ENCODE results near the gene MT1M. TPM values are rescaled to one million over a fixed set of nuclear protein-coding genes. Genes with fewer than 3 reads are reported as not detected.

Gene MT1M
- total and polyA plus RNA-seq, 2 of the 8 experiments (the other 6 are each of a cell fraction or from before 2014, with no cell fraction given): 2.1 TPM; not detected in 1

DNA sequence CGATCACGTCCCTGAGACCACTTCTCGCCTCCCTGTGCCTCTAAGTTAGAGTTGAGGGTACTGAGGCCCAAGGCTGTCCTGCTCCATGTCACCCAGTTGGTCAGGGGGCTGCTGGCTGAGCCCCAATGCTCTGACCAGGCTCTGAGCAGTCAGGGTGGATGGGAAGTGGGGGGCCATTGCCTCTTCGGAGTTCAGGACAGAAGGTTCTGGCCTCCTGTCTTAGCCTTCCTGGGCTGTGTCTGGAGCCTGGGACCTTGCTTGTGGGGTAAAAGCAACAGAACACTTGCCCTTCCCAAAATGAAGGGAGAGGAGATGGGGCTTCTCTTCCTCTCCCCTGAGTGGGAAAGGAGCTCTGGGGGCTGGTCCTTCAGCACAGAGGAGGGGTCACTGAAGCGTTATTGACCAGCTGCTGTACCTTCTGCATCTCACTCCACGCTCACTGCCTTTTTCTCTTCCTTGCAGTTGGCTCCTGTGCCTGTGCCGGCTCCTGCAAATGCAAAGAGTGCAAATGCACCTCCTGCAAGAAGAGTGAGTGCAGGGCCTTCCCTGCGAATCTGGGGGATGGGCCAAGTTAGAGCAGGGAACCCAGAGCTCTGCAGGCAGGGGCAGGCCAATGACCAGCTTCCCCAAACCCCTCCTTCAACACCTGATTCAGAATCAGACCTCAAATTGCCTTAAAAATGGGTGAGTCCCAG is 50.4 kb downstream of the MT1M start:
- Histone ChIP-seq H3K9ac (replicated peaks in 1 of 4; ENCODE audit: extremely low read depth in 1 of 4, low read depth in 3 of 4, low read length in 3 of 4) (peak overlapping the region in 2 of 4 experiments; percentile 7 to 79; a peak in 2 of 7 replicates), H3K36me3 (ENCODE audit: control insufficient read depth in 2 of 4, insufficient read depth in 4 of 4, low read length in 3 of 4) (peaks cover 0 to 3% (median 0%) of the 10 kb centered on the region in 4 experiments; a peak in 1 of 8 replicates), H4K5ac (ENCODE audit: insufficient read length, low read depth, low read length) (no peak overlapping the region), H2AK5ac (ENCODE audit: low read depth, low read length) (peak overlapping the region; percentile 18; the same call in 1 of the 2 replicates), H3K56ac (replicated peaks; ENCODE audit: insufficient read length, low read depth, low read length) (no peak overlapping the region), H4K91ac (replicated peaks; ENCODE audit: insufficient read length, low read length) (peak overlapping the region; percentile 79), H2BK120ac (replicated peaks; ENCODE audit: low read depth, low read length) (no peak overlapping the region), H3K4me3 (ENCODE audit: extremely low read depth in 1 of 4, insufficient read depth in 2 of 4, low read depth in 3 of 4, low read length in 4 of 4) (peak overlapping the region; percentile 57 to 77 (median 69)), H2BK12ac (ENCODE audit: low read depth, low read length) (peak overlapping the region; percentile 75; the same call in 1 of the 2 replicates), H3K4ac (replicated peaks; ENCODE audit: insufficient read length, low read depth, low read length) (peak overlapping the region; percentile 53), H3K23me2 (ENCODE audit: low read depth, low read length) (peaks cover 10% of the 10 kb centered on the region), H3K14ac (ENCODE audit: insufficient read length) (no peak overlapping the region), H3K79me1 (ENCODE audit: low read depth, low read length) (no peaks in the 10 kb centered on the region; the same call in 1 of the 2 replicates), H3K23ac (ENCODE audit: insufficient read length) (no peak overlapping the region), H3K27me3 (replicated peaks in 1 of 4; ENCODE audit: control insufficient read depth in 3 of 4, extremely low read depth in 1 of 4, insufficient read depth in 3 of 4, low read length in 3 of 4) (peaks cover 0 to 35% (median 20%) of the 10 kb centered on the region in 4 experiments; a peak in 5 of 7 replicates), H3K4me1 (replicated peaks in 1 of 4; ENCODE audit: control insufficient read depth in 3 of 4, insufficient read depth in 4 of 4, low read length in 3 of 4) (peaks cover 0 to 19% (median 8%) of the 10 kb centered on the region in 4 experiments; a peak in 6 of 7 replicates), H2BK5ac (ENCODE audit: low read depth, low read length) (no peak overlapping the region; the same call in 1 of the 2 replicates), H2AFZ (ENCODE audit: low read length) (peak overlapping the region; percentile 60; the same call in 1 of the 2 replicates), H3K27ac (ENCODE audit: low read depth, low read length) (no peak overlapping the region), H4K20me1 (replicated peaks in 1 of 2; ENCODE audit: control insufficient read depth in 1 of 2, insufficient read depth in 2 of 2, low read length in 2 of 2) (peaks cover 0 to 1% of the 10 kb centered on the region in 2 experiments), H3K18ac (ENCODE audit: extremely low read depth, low read length) (peak overlapping the region; percentile 84), H3K4me2 (ENCODE audit: insufficient read depth in 1 of 2, low read depth in 2 of 2, low read length in 2 of 2) (peak overlapping the region; percentile 97 to 100), H4K8ac (ENCODE audit: extremely low read depth, insufficient read depth, low read length) (no peak overlapping the region), H2BK20ac (ENCODE audit: low read length) (no peak overlapping the region), H2BK15ac (ENCODE audit: low read length) (peak overlapping the region; percentile 99), H3K79me2 (ENCODE audit: control insufficient read depth in 1 of 2, insufficient read depth in 2 of 2, low read length in 2 of 2) (no peaks in the 10 kb centered on the region), H3K9me3 (ENCODE audit: insufficient read depth in 2 of 2, low read depth in 1 of 2, low read length in 1 of 2) (no peaks in the 10 kb centered on the region)
- DNase-seq (ENCODE audit: low read depth in 1 of 2, low spot score in 2 of 2) (no peak), FAIRE-seq (no peak)
- ChIA-PET POLR2A (ENCODE audit: partially characterized antibody) (interaction anchor here (0.6 to 12.9 kb wide), 15 partner anchors 9 to 164 kb away, joined by 3 to 205 read pairs (median 5); partner anchors contain the start of genes MT1E, MT1F, MT1G and MT1H), CTCF (ENCODE audit: partially characterized antibody) (interaction anchor here (0.8 to 4.5 kb wide), 9 partner anchors 11 to 168 kb away, joined by 3 to 37 read pairs (median 3); no protein-coding TSS in a partner anchor)
- WGBS, 2 experiments (ENCODE audit: extremely low coverage in 1 of 2, insufficient coverage in 1 of 2, insufficient read length in 1 of 2, insufficient replicate concordance in 2 of 2, low coverage in 1 of 2, low lambda C conversion rate in 2 of 2, missing lambda C conversion rate in 1 of 2): 27% methylated on average over 8 of the region's 8 CpGs; no CpG with 5 or more reads in 1 of the 2 experiments
- TF ChIP-seq RAD21 (IDR thresholded peaks at IDR 0.05 in 1 of 2, conservative IDR thresholded peaks at IDR 0.05 in 1 of 2; ENCODE audit: low read depth in 2 of 2, low read length in 2 of 2) (no peak), RXRA (IDR thresholded peaks at IDR 0.05; ENCODE audit: insufficient read depth, low read depth, low read length) (no peak), NANOG (IDR thresholded peaks at IDR 0.05; ENCODE audit: insufficient read depth, low read depth, low read length, poor library complexity, severe bottlenecking) (no peak), CHD1 (IDR thresholded peaks at IDR 0.05; ENCODE audit: low read depth, low read length) (no peak), JUND (IDR thresholded peaks at IDR 0.05; ENCODE audit: low read length) (no peak), ASH2L (IDR thresholded peaks at IDR 0.05; ENCODE audit: low read length) (no peak), KDM1A (IDR thresholded peaks at IDR 0.05; ENCODE audit: borderline replicate concordance, low read length) (no peak), BCL11A (IDR thresholded peaks at IDR 0.05; ENCODE audit: low read depth in 2 of 2, low read length in 2 of 2) (no peak), SAP30 (IDR thresholded peaks at IDR 0.05; ENCODE audit: insufficient read depth, insufficient replicate concordance, low read length) (no peak), RNF2 (IDR thresholded peaks at IDR 0.05; ENCODE audit: borderline replicate concordance, low read depth, low read length, missing control alignments, poor library complexity, severe bottlenecking) (no peak)

Data from H1 (cell line).